Keratinocyte (primary cell): ENCODE data around the gene DNM1. TPM values are rescaled to one million over a fixed set of nuclear protein-coding genes. Genes with fewer than 3 reads are reported as not detected.

Source experiments
- DNase-seq: peaks from one replicate; pipeline ENCODE4 v3.0.0-alpha.2; 2011; ENCODE audit warnings: low read depth, missing footprints, low spot score
- FAIRE-seq: peaks from 2 replicates; lab custom pipeline; 2011; peaks lifted over from hg19 to GRCh38; lab: Jason Lieb, UNC
- H2AFZ ChIP-seq: 2 replicates; pipeline ENCODE4 v1.6.0; 2012; ENCODE audit warnings: low read length, control low read depth, inconsistent platforms; ENCODE audit not compliant: control insufficient read depth
- H3K27ac ChIP-seq: 2 replicates; pipeline ENCODE4 v1.5.1; 2011; ENCODE audit warnings: low read length; ENCODE audit not compliant: control insufficient read depth, insufficient read depth
- H3K27me3 ChIP-seq: 3 replicates; pipeline ENCODE4 v1.6.0; 2011; ENCODE audit warnings: low read length; ENCODE audit not compliant: control insufficient read depth, insufficient read depth; ENCODE audit errors: extremely low read depth
- H3K36me3 ChIP-seq, 2 experiments: 2 replicates in 1 of 2; 3 replicates in 1 of 2; pipeline ENCODE4 v1.5.1; 2011; ENCODE audit warnings: low read length in 2 of 2, mild to moderate bottlenecking in 1 of 2; ENCODE audit not compliant: control insufficient read depth in 2 of 2, insufficient read depth in 2 of 2; ENCODE audit errors: extremely low read depth in 1 of 2
- H3K4me1 ChIP-seq: 3 replicates; pipeline ENCODE4 v1.5.1; 2011; ENCODE audit warnings: low read length; ENCODE audit not compliant: control insufficient read depth, insufficient read depth; ENCODE audit errors: extremely low read depth
- H3K4me2 ChIP-seq: 3 replicates; pipeline ENCODE4 v1.6.0; 2011; ENCODE audit warnings: low read depth, low read length; ENCODE audit not compliant: control insufficient read depth, insufficient read depth; ENCODE audit errors: extremely low read depth
- H3K4me3 ChIP-seq, 3 experiments: fragments of 200-600 bp in 1 of 3; sonication (generic) in 1 of 3; 2 replicates in 2 of 3; 3 replicates in 1 of 3; pipeline ENCODE4 v1.5.1; 2011 to 2016; ENCODE audit warnings: low read length in 3 of 3, mild to moderate bottlenecking in 3 of 3, control low read depth in 2 of 3, inconsistent platforms in 1 of 3, low read depth in 1 of 3, mixed read lengths in 1 of 3, mixed run types in 1 of 3, moderate library complexity in 1 of 3; ENCODE audit not compliant: control insufficient read depth in 2 of 3, insufficient read depth in 2 of 3; ENCODE audit errors: extremely low read depth in 1 of 3
- H3K79me2 ChIP-seq: 2 replicates; pipeline ENCODE4 v1.6.0; 2012; ENCODE audit warnings: low read length; ENCODE audit not compliant: control insufficient read depth, insufficient read depth
- H3K9ac ChIP-seq: 3 replicates; pipeline ENCODE4 v1.6.0; 2011; ENCODE audit warnings: low read length; ENCODE audit not compliant: control insufficient read depth, insufficient read depth; ENCODE audit errors: extremely low read depth
- H3K9me1 ChIP-seq: 3 replicates; pipeline ENCODE4 v1.6.0; 2011; ENCODE audit warnings: low read length; ENCODE audit not compliant: control insufficient read depth, insufficient read depth; ENCODE audit errors: extremely low read depth
- H3K9me3 ChIP-seq: 2 replicates; pipeline ENCODE4 v1.5.1; 2012; ENCODE audit warnings: low read depth, low read length; ENCODE audit not compliant: control insufficient read depth
- H4K20me1 ChIP-seq: 3 replicates; pipeline ENCODE4 v1.6.0; 2011; ENCODE audit warnings: low read length; ENCODE audit not compliant: control insufficient read depth, insufficient read depth; ENCODE audit errors: extremely low read depth
- CTCF ChIP-seq, 3 experiments: IDR thresholded peaks in 1 of 3; conservative IDR thresholded peaks in 1 of 3; optimal IDR thresholded peaks in 1 of 3; 2 replicates in 2 of 3; 3 replicates in 1 of 3; pipeline versions ENCODE3 to v1.5.1; 2011; ENCODE audit warnings: low read length in 3 of 3, mild to moderate bottlenecking in 3 of 3, moderate library complexity in 2 of 3, control low read depth in 1 of 3, inconsistent platforms in 1 of 3; ENCODE audit not compliant: insufficient read depth in 2 of 3; ENCODE audit errors: extremely low read depth in 1 of 3
- EZH2 ChIP-seq: IDR thresholded peaks from one replicate; pipeline ENCODE4 v1.6.1; 2012; ENCODE audit warnings: inconsistent platforms, mild to moderate bottlenecking, low read length, moderate library complexity
- dilution Hi-C: fragments of 300-500 bp; cut with MboI; formaldehyde crosslinking; loops from one replicate; pipeline ENCODE4 v1.7.0; 2020; ENCODE audit warnings: low sequenced_read_pairs; ENCODE audit not compliant: extremely low pct_ligation_motif_present
- polyA plus RNA-seq, 5 experiments: library from polyadenylated mRNA; depleted of rRNA in 3 of 5; stranded (reverse) in 3 of 5; stranded (forward) in 1 of 5; unstranded in 1 of 5; fragments of >200 nt; gene quantifications; 1 replicate in 1 of 5; 2 replicates in 3 of 5; 3 replicates in 1 of 5; pipeline versions ENCODE4 v1.2.1 to v1.2.3, GENCODE V29; 2011 to 2012; ENCODE audit warnings: missing spikeins in 2 of 5, low read depth in 1 of 5, low replicate concordance in 1 of 5

Gene DNM1
- polyA plus RNA-seq, 1 donor (not counting 4 experiments of a cell fraction or from before 2014, with no cell fraction given): 0.25 TPM

GRCh38 chr9:128257086-128257825 lies 54.1 kb downstream of the DNM1 start:
- H2AFZ ChIP-seq: no peak overlapping the region
- H3K4me3 ChIP-seq: no peak overlapping the region
- dilution Hi-C loops: no loop called here
- no peak for TF ChIP-seq CTCF (optimal IDR thresholded peaks at IDR 0.05 in 1 of 3, IDR thresholded peaks at IDR 0.05 in 1 of 3, conservative IDR thresholded peaks at IDR 0.05 in 1 of 3; ENCODE audit: extremely low read depth in 1 of 3, insufficient read depth in 2 of 3, low read length in 3 of 3)
- no peak for TF ChIP-seq EZH2
- H3K79me2 ChIP-seq: no peaks in the 10 kb centered on the region
- no peaks in the 10 kb centered on the region for H3K9me3 ChIP-seq
- no peaks in the 10 kb centered on the region for H3K9me1 ChIP-seq
- H3K9ac ChIP-seq: no peak overlapping the region
- H3K36me3 ChIP-seq: peaks cover 9 to 30% of the 10 kb centered on the region in 2 experiments
- peaks cover 17% of the 10 kb centered on the region for H3K4me1 ChIP-seq
- DNase-seq: no peak
- H4K20me1 ChIP-seq: peaks cover 2% of the 10 kb centered on the region
- H3K27ac ChIP-seq: no peak overlapping the region
- no peak for FAIRE-seq
- H3K4me2 ChIP-seq: no peak overlapping the region
- no peaks in the 10 kb centered on the region for H3K27me3 ChIP-seq

- peaks cover 10% of the 10 kb centered on the region for H3K4me1 ChIP-seq
- H3K27ac ChIP-seq: no peak overlapping the region
- H3K9me3 ChIP-seq: no peaks in the 10 kb centered on the region
- H3K79me2 ChIP-seq: no peaks in the 10 kb centered on the region
- H3K27me3 ChIP-seq: no peaks in the 10 kb centered on the region
- H2AFZ ChIP-seq: no peak overlapping the region
- TF ChIP-seq EZH2 (no peak), CTCF (optimal IDR thresholded peaks at IDR 0.05 in 1 of 3, IDR thresholded peaks at IDR 0.05 in 1 of 3, conservative IDR thresholded peaks at IDR 0.05 in 1 of 3; ENCODE audit: extremely low read depth in 1 of 3, insufficient read depth in 2 of 3, low read length in 3 of 3) (no peak)
- DNase-seq (no peak), FAIRE-seq (no peak)
- dilution Hi-C loops: no loop called here
- H3K9me1 ChIP-seq: no peaks in the 10 kb centered on the region
- no peak overlapping the region for H3K9ac ChIP-seq
- no peak overlapping the region for H3K4me2 ChIP-seq
- H3K4me3 ChIP-seq: no peak overlapping the region
- H3K36me3 ChIP-seq: peaks cover 9 to 36% of the 10 kb centered on the region in 2 experiments
- peaks cover 2% of the 10 kb centered on the region for H4K20me1 ChIP-seq
Observed at GRCh38 chr9:128257907-128258306, 54.7 kb downstream of the DNM1 start.
